OCI-LY3 (cell line): ENCODE measurements around the gene ELAPOR1.

ENCODE experiments used
- CTCF ChIP-seq: fragments of 200-600, 300-600 bp; sonication (generic); IDR thresholded peaks from 2 replicates; pipeline ENCODE4 v1.5.1; 2014; ENCODE audit warnings: antibody characterized with exemption, low read length, low read depth
- EZH2phosphoT487 ChIP-seq: fragments of 200-600 bp; shearing (Covaris generic); IDR thresholded peaks from 2 replicates; pipeline ENCODE4 v1.6.1; 2018; ENCODE audit warnings: antibody characterized with exemption, mixed run types, low read depth

GRCh38 chr1:109135940-109136339 lies 22.0 kb downstream of the ELAPOR1 start:
- TF ChIP-seq CTCF (no peak), EZH2phosphoT487 (no peak)
